Neural progenitor cell (in vitro differentiated cells): ENCODE data around the gene RABGGTA. TPM values are rescaled to one million over a fixed set of nuclear protein-coding genes. Genes with fewer than 3 reads are reported as not detected.

Source experiments
- DNase-seq: peaks from one replicate; pipeline ENCODE4 v3.0.0-alpha.2; 2016; ENCODE audit warnings: low spot score
- H2AFZ ChIP-seq: fragments of 200-600 bp; sonication (generic); replicated peaks from 2 replicates; pipeline ENCODE4 v1.6.1; 2016; ENCODE audit warnings: antibody characterized with exemption
- H3F3A ChIP-seq: fragments of 200-600 bp; sonication (generic); 2 replicates; pipeline ENCODE4 v1.6.1; 2016; ENCODE audit warnings: antibody characterized with exemption, low read depth
- H3K27ac ChIP-seq: fragments of 200-600 bp; sonication (generic); 2 replicates; pipeline ENCODE4 v1.5.1; 2016; ENCODE audit warnings: mild to moderate bottlenecking
- H3K27me3 ChIP-seq: fragments of 200-600 bp; sonication (generic); 2 replicates; pipeline ENCODE4 v1.6.1; 2016; ENCODE audit warnings: mild to moderate bottlenecking, moderate library complexity
- H3K36me3 ChIP-seq: fragments of 200-600 bp; sonication (generic); 2 replicates; pipeline ENCODE4 v1.5.1; 2016
- H3K4me1 ChIP-seq: fragments of 200-600 bp; sonication (generic); 2 replicates; pipeline ENCODE4 v1.6.1; 2016; ENCODE audit warnings: mixed run types
- H3K4me2 ChIP-seq: fragments of 200-600 bp; sonication (generic); 2 replicates; pipeline ENCODE4 v1.6.1; 2016
- H3K4me3 ChIP-seq: fragments of 200-600 bp; sonication (generic); 2 replicates; pipeline ENCODE4 v1.5.1; 2016
- H3K79me2 ChIP-seq: fragments of 200-600 bp; sonication (generic); 2 replicates; pipeline ENCODE4 v1.6.1; 2016; ENCODE audit warnings: low read depth
- H3K9ac ChIP-seq: fragments of 200-600 bp; sonication (generic); 2 replicates; pipeline ENCODE4 v1.6.1; 2016
- H3K9me3 ChIP-seq: fragments of 200-600 bp; sonication (generic); 2 replicates; pipeline ENCODE4 v1.5.1; 2016; ENCODE audit warnings: low read depth
- H4K20me1 ChIP-seq: fragments of 200-600 bp; sonication (generic); 2 replicates; pipeline ENCODE4 v1.6.1; 2016; ENCODE audit warnings: low read depth
- H3K27ac Mint-ChIP-seq: 3 replicates; pipeline ENCODE4 v1.8.0; 2021; ENCODE audit warnings: mixed read lengths
- H3K27me3 Mint-ChIP-seq: 2 replicates; pipeline ENCODE4 v1.8.0; 2022; ENCODE audit warnings: low read depth, mild to moderate bottlenecking, inconsistent platforms, moderate library complexity, mixed read lengths; ENCODE audit not compliant: insufficient read depth
- H3K36me3 Mint-ChIP-seq: 3 replicates; pipeline ENCODE4 v1.8.0; 2021; ENCODE audit warnings: mixed read lengths
- H3K4me1 Mint-ChIP-seq: 3 replicates; pipeline ENCODE4 v1.8.0; 2021; ENCODE audit warnings: mixed read lengths
- H3K4me3 Mint-ChIP-seq: 3 replicates; pipeline ENCODE4 v1.8.0; 2021; ENCODE audit warnings: mild to moderate bottlenecking, moderate library complexity, mixed read lengths
- H3K9me3 Mint-ChIP-seq: 3 replicates; pipeline ENCODE4 v1.8.0; 2020; ENCODE audit warnings: mixed read lengths
- EZH2 ChIP-seq: fragments of 200-600 bp; sonication (generic); IDR thresholded peaks from 2 replicates; pipeline ENCODE4 v1.6.1; 2017; ENCODE audit warnings: antibody characterized with exemption, mild to moderate bottlenecking, moderate library complexity
- EZH2phosphoT487 ChIP-seq: fragments of 200-600 bp; sonication (generic); IDR thresholded peaks from 2 replicates; pipeline ENCODE4 v1.6.1; 2017; ENCODE audit warnings: antibody characterized with exemption
- total RNA-seq: library from RNA; depleted of rRNA; stranded (reverse); fragments of >200 nt; gene quantifications from 2 replicates; pipeline ENCODE4 v1.2.3, GENCODE V29; 2015; ENCODE audit warnings: low replicate concordance
- TF ChIP-seq, protein P1 (sequence below): fragments of 200-600 bp; sonication (generic); IDR thresholded peaks from 2 replicates; pipeline ENCODE4 v1.5.1; 2017; ENCODE audit warnings: antibody characterized with exemption, mild to moderate bottlenecking

RABGGTA gene
- total RNA-seq, 1 donor from 2014 or later = 7.1 TPM

DNA sequence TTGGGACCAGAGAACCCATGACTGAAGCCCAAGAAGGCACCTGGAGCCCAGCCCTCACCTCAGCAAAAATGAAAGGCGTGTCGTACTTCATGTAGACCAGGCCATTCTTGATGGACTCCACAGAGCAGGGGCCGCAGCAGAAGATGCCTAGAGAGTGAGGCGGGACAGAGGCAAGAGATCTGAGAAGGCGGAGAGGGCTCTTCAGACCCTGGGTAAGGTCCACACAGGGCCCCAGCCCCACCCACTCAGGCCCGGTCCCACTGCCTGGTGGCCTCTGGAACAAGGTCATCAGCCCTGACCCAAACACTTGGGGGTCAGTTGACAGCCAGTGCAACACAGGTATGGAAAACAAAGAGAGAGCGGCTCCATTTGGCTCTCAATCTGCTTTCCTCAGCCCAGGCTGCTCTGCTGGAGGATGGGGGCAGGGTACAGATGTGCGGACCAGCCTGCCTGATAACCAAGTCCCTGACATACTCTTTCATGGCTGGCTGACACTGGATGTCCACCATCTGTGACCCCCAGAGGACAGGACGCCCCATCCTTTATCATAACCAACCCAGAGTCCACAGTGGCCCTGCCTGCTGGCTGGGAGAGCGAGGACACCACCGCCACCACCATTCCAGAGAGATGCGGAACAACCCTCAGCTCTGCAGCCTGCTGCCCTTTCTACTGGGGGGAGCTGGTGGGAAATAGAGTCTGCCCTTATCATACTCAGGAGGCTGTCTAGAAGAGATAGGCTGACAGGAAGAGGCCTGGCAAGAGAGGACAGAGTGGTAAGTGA is 15.3 kb downstream of the RABGGTA start:
- TF ChIP-seq, protein P1, sequence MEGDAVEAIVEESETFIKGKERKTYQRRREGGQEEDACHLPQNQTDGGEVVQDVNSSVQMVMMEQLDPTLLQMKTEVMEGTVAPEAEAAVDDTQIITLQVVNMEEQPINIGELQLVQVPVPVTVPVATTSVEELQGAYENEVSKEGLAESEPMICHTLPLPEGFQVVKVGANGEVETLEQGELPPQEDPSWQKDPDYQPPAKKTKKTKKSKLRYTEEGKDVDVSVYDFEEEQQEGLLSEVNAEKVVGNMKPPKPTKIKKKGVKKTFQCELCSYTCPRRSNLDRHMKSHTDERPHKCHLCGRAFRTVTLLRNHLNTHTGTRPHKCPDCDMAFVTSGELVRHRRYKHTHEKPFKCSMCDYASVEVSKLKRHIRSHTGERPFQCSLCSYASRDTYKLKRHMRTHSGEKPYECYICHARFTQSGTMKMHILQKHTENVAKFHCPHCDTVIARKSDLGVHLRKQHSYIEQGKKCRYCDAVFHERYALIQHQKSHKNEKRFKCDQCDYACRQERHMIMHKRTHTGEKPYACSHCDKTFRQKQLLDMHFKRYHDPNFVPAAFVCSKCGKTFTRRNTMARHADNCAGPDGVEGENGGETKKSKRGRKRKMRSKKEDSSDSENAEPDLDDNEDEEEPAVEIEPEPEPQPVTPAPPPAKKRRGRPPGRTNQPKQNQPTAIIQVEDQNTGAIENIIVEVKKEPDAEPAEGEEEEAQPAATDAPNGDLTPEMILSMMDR = no peak
- TF ChIP-seq EZH2 (no peak), EZH2phosphoT487 (no peak)
- no peak overlapping the region for H3K4me2 ChIP-seq
- no peaks in the 10 kb centered on the region for H3K79me2 ChIP-seq
- H3K36me3 Mint-ChIP-seq = no peaks in the 10 kb centered on the region
- H2AFZ ChIP-seq = no peak overlapping the region
- H3K9me3 ChIP-seq = no peaks in the 10 kb centered on the region
- H4K20me1 ChIP-seq = no peaks in the 10 kb centered on the region
- H3K27me3 ChIP-seq = no peaks in the 10 kb centered on the region
- no peaks in the 10 kb centered on the region for H3K4me1 ChIP-seq
- no peak overlapping the region for H3K9ac ChIP-seq
- H3K36me3 ChIP-seq = no peaks in the 10 kb centered on the region
- no peak overlapping the region for H3K27ac Mint-ChIP-seq
- no peaks in the 10 kb centered on the region for H3K9me3 Mint-ChIP-seq
- H3K4me3 ChIP-seq = no peak overlapping the region
- no peaks in the 10 kb centered on the region for H3F3A ChIP-seq
- no peak for DNase-seq
- no peak overlapping the region for H3K27ac ChIP-seq
- H3K4me1 Mint-ChIP-seq = no peaks in the 10 kb centered on the region
- H3K4me3 Mint-ChIP-seq = no peak overlapping the region
- peaks cover 2% of the 10 kb centered on the region for H3K27me3 Mint-ChIP-seq

DNA sequence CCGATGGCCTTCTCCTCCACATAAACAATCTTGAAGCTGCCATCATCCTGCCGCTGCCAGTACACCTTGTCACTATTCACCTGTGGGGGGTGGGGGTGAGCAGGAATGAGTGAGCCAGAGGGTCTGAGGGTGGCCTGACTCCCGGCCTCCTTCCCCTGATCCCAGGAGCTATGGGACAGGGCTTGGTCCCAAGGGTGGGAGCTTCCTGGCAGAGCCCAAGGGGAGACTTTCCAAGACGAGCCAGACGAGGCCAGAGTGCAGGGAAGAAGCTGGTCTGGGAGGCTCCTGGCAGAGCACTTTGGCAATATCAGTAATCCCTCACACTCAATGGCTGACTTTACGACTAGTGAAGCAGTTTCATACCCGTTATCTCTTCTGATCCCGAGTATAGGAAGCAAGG is 16.0 kb downstream of the RABGGTA start:
- no peak overlapping the region for H3K4me3 Mint-ChIP-seq
- H3K9ac ChIP-seq = no peak overlapping the region
- H3K27ac Mint-ChIP-seq = no peak overlapping the region
- H3K36me3 ChIP-seq = no peaks in the 10 kb centered on the region
- H3K4me1 Mint-ChIP-seq = no peaks in the 10 kb centered on the region
- no peaks in the 10 kb centered on the region for H3K9me3 Mint-ChIP-seq
- peaks cover 2% of the 10 kb centered on the region for H3K27me3 Mint-ChIP-seq
- no peaks in the 10 kb centered on the region for H3F3A ChIP-seq
- H3K27ac ChIP-seq = no peak overlapping the region
- H3K27me3 ChIP-seq = no peaks in the 10 kb centered on the region
- H3K79me2 ChIP-seq = no peaks in the 10 kb centered on the region
- TF ChIP-seq EZH2 (no peak), EZH2phosphoT487 (no peak)
- TF ChIP-seq, protein P1 = no peak
- H3K4me2 ChIP-seq = no peak overlapping the region
- no peaks in the 10 kb centered on the region for H3K9me3 ChIP-seq
- H3K36me3 Mint-ChIP-seq = no peaks in the 10 kb centered on the region
- no peak overlapping the region for H3K4me3 ChIP-seq
- DNase-seq = no peak
- H3K4me1 ChIP-seq = no peaks in the 10 kb centered on the region
- H4K20me1 ChIP-seq = no peaks in the 10 kb centered on the region
- no peak overlapping the region for H2AFZ ChIP-seq

DNA sequence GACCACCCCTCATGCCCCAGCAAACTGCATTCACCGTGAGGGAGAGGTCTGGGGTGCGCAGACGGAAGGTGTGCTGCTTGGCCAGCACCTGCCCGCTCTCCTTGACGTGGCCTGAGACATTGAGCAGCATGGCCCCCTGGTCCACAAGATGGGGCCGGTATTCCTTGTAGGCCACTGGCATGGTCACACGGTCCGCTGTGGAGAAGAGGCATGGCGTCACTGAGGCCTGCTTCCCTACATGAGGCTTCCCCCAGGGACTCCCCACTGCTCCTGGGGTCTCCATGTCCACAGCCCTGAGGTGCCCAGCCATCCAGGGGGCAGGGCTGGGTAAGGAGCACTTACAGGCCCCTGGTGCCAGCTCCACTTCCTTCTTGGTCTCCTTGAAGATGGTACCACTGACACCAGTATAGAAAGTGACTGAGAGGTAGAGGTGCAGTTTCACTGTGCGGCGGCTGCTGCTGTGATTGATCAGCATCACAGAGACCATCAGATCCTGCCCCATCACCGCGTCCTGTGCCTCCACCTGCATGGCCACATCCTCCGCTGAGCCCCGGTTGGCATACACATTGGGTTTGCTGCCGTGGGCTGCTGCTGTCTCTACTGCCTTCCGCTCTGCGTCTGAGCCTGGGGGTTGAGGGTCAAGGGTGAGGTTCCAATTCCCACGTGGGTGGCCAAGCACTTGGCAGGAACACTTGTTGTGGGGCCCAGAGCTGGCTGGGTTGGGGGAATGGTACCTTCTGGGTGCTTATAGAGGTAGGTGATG is 16.6 kb downstream of the RABGGTA start:
- Histone ChIP-seq H3K36me3 (no peaks in the 10 kb centered on the region), H3K79me2 (no peaks in the 10 kb centered on the region), H2AFZ (no peak overlapping the region), H3K27me3 (no peaks in the 10 kb centered on the region), H3K4me3 (no peak overlapping the region), H3K27ac (no peak overlapping the region), H4K20me1 (no peaks in the 10 kb centered on the region), H3K4me1 (no peaks in the 10 kb centered on the region), H3F3A (no peaks in the 10 kb centered on the region), H3K4me2 (no peak overlapping the region), H3K9ac (no peak overlapping the region), H3K9me3 (no peaks in the 10 kb centered on the region)
- H3K4me1 Mint-ChIP-seq = no peaks in the 10 kb centered on the region
- TF ChIP-seq EZH2phosphoT487 (no peak), EZH2 (no peak)
- TF ChIP-seq, protein P1 = no peak
- H3K36me3 Mint-ChIP-seq = no peaks in the 10 kb centered on the region
- H3K27ac Mint-ChIP-seq = no peak overlapping the region
- H3K27me3 Mint-ChIP-seq = peaks cover 2% of the 10 kb centered on the region
- no peak overlapping the region for H3K4me3 Mint-ChIP-seq
- DNase-seq = no peak
- no peaks in the 10 kb centered on the region for H3K9me3 Mint-ChIP-seq
